Measurements from ENCODE around the gene ZNF646.
A peak's percentile ranks its signal among the peaks of the same experiment; 100 is the strongest.

ZNF646 gene

GRCh38 chr16:31113121-31114120, 39.2 kb downstream of the ZNF646 start:
- Histone ChIP-seq H3K79me2 (ENCODE audit: low read length) (peaks cover 15% of the 10 kb centered on the region), H2AFZ (ENCODE audit: low read depth, low read length) (no peak overlapping the region), H3K4me3 (ENCODE audit: low read length) (no peak overlapping the region), H4K20me1 (ENCODE audit: insufficient read depth, low read length) (peaks cover 5% of the 10 kb centered on the region), H3K27ac (ENCODE audit: low read length) (peak overlapping the region; percentile 49), H3K9me3 (ENCODE audit: insufficient read depth, low read length) (no peaks in the 10 kb centered on the region), H3K4me1 (ENCODE audit: low read length) (peaks cover 13% of the 10 kb centered on the region), H3K4me2 (ENCODE audit: low read length) (peak overlapping the region; percentile 22; the same call in 1 of the 2 replicates), H3K9ac (ENCODE audit: low read length) (no peak overlapping the region), H3K36me3 (replicated peaks; ENCODE audit: low read depth, low read length) (peaks cover 32% of the 10 kb centered on the region), H3K27me3 (ENCODE audit: low read depth, low read length) (no peaks in the 10 kb centered on the region)
- TF ChIP-seq EZH2phosphoT487 (IDR thresholded peaks at IDR 0.05; ENCODE audit: low read depth), result no peak
- TF ChIP-seq, protein P1, sequence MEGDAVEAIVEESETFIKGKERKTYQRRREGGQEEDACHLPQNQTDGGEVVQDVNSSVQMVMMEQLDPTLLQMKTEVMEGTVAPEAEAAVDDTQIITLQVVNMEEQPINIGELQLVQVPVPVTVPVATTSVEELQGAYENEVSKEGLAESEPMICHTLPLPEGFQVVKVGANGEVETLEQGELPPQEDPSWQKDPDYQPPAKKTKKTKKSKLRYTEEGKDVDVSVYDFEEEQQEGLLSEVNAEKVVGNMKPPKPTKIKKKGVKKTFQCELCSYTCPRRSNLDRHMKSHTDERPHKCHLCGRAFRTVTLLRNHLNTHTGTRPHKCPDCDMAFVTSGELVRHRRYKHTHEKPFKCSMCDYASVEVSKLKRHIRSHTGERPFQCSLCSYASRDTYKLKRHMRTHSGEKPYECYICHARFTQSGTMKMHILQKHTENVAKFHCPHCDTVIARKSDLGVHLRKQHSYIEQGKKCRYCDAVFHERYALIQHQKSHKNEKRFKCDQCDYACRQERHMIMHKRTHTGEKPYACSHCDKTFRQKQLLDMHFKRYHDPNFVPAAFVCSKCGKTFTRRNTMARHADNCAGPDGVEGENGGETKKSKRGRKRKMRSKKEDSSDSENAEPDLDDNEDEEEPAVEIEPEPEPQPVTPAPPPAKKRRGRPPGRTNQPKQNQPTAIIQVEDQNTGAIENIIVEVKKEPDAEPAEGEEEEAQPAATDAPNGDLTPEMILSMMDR (IDR thresholded peaks at IDR 0.05; ENCODE audit: low read depth, low read length), result no peak

GRCh38 chr16:31114468-31114867, 40.2 kb downstream of the ZNF646 start:
- Histone ChIP-seq H3K27ac (ENCODE audit: low read length) (no peak overlapping the region), H3K9me3 (ENCODE audit: insufficient read depth, low read length) (no peaks in the 10 kb centered on the region), H3K36me3 (replicated peaks; ENCODE audit: low read depth, low read length) (peaks cover 32% of the 10 kb centered on the region), H2AFZ (ENCODE audit: low read depth, low read length) (no peak overlapping the region), H3K9ac (ENCODE audit: low read length) (no peak overlapping the region), H3K27me3 (ENCODE audit: low read depth, low read length) (no peaks in the 10 kb centered on the region), H3K4me3 (ENCODE audit: low read length) (no peak overlapping the region), H4K20me1 (ENCODE audit: insufficient read depth, low read length) (peaks cover 6% of the 10 kb centered on the region), H3K4me1 (ENCODE audit: low read length) (peaks cover 12% of the 10 kb centered on the region), H3K4me2 (ENCODE audit: low read length) (no peak overlapping the region), H3K79me2 (ENCODE audit: low read length) (peaks cover 15% of the 10 kb centered on the region)
- TF ChIP-seq, protein P1 (IDR thresholded peaks at IDR 0.05; ENCODE audit: low read depth, low read length), result no peak
- TF ChIP-seq EZH2phosphoT487 (IDR thresholded peaks at IDR 0.05; ENCODE audit: low read depth), result no peak

GRCh38 chr16:31117384-31118222, 43.4 kb downstream of the ZNF646 start, which contains the start of gene KAT8:
KAT8 (plus strand) TSS chr16:31117664; CDS start chr16:31117682, 18 bp downstream.
- TF ChIP-seq, protein P1 (IDR thresholded peaks at IDR 0.05; ENCODE audit: low read depth, low read length), result no peak
- TF ChIP-seq EZH2phosphoT487 (IDR thresholded peaks at IDR 0.05; ENCODE audit: low read depth), result no peak
- Histone ChIP-seq H4K20me1 (ENCODE audit: insufficient read depth, low read length) (peaks cover 6% of the 10 kb centered on the region), H3K36me3 (replicated peaks; ENCODE audit: low read depth, low read length) (peaks cover 26% of the 10 kb centered on the region), H3K4me1 (ENCODE audit: low read length) (peaks cover 12% of the 10 kb centered on the region), H3K27ac (ENCODE audit: low read length) (peak within 1 kb of the TSS; percentile 47), H3K4me2 (ENCODE audit: low read length) (peak within 1 kb of the TSS; percentile 95), H3K4me3 (ENCODE audit: low read length) (peak within 1 kb of the TSS; percentile 95), H2AFZ (ENCODE audit: low read depth, low read length) (peak within 1 kb of the TSS; percentile 77; the same call in 1 of the 2 replicates), H3K79me2 (ENCODE audit: low read length) (peaks cover 18% of the 10 kb centered on the region), H3K9me3 (ENCODE audit: insufficient read depth, low read length) (no peaks in the 10 kb centered on the region), H3K27me3 (ENCODE audit: low read depth, low read length) (no peaks in the 10 kb centered on the region), H3K9ac (ENCODE audit: low read length) (peak within 1 kb of the TSS; percentile 67)

Data from OCI-LY3 (cell line).